NCI-H774 (cell line): Measurements from ENCODE around the gene CACNB2.

Experiments used
- DNase-seq: peaks from one replicate; lab custom pipeline; 2025; lab: John Stamatoyannopoulos, UW

Gene CACNB2

DNA sequence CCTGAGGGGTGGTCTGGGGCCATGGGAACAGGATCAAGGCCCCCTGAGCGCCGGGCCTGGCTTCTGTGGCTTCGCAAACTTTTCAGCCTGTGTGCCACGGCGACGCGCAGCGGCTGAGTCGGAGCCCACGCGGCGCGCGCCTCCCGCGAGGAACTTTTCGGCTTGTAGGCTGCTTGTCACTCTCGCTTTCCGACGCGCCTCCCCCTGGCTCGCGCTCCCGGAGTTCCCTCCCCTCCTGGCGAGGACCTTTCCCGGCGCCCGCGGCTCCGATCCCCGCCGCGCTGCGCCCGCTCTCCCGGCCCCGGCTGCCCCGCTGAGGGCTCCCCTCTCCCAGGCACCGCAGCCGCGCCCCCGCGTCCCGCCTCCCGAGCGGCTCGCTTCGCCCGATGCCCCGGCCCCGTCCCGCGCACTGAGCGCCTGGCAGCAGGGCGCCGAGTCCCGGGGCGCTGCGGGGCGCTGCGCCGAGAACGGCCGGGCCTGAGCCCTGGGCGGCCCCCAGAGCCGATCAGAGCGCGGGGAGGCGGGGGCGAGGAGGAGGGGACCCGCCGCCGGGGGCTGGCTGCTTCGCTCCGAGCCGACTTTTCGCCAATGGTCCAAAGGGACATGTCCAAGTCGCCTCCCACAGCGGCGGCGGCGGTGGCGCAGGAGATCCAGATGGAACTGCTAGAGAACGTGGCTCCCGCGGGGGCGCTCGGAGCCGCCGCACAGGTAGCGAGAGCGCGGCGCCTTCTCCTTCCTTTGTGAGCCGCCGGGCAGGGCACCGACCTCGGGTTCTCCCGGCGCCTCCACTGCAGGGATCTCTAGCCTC is at the start of gene CACNB2:
Gene CACNB2, plus strand, starts transcription at position 276 of the 808 bp plus-strand sequence.
- no peak for DNase-seq

DNA sequence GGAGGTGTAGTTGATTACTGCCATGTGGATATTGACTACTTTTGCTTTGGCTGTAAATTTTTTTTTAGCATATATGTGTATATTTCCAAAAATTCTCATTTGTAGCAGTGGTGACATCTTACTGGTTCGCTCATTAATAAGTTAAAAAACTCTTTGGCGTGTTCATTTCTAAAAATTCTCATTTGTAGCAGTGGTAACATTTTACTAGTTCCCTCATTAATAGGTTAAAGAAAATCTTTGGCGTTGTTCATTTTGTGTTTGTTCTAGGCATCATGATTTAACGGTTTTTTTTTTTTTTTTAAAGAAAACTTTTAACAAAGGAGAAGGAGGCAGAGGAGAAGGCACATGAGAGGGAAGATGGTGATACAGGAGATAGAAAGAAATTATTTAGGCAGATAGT is 45.9 kb upstream of the CACNB2 start:
- no peak for DNase-seq

DNA sequence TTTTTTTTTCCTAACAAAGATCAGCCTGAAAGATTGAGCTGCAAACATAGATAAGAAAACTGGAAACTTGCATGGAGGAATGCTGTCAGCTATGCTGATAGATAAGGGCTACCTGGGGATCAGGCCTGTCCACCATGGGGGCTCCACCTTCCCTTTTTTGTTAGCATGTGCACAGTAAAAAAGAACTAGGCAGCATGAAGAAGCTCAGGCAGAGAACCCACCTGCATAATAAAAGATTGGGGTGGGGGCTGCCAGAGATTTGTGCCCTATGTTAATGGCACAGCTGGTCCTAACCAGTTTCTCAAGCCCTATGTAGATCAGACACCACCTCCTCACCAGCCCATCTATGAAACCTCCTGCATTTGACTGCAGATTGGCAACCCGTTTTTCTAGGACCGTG is 45.4 kb upstream of the CACNB2 start:
- no peak for DNase-seq

DNA sequence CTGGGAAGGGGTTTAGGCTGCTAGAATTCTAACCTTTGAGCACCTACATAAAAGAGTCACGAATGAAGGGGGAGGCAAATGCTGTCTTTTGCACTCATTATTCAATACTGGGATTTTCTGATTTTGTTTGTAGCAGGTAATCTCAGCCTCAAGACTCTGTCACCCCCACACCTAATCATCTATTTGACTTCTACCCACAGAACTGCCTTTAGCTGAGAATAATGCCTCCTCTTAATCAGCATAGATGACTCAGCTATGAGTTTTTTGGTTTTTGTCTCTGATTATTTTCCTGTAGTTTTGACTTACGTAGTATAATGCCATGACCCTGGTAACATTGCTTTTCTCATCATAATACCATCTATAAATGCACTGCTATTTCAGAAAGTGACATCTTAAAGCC is 42.7 kb upstream of the CACNB2 start:
- DNase-seq, result no peak

DNA sequence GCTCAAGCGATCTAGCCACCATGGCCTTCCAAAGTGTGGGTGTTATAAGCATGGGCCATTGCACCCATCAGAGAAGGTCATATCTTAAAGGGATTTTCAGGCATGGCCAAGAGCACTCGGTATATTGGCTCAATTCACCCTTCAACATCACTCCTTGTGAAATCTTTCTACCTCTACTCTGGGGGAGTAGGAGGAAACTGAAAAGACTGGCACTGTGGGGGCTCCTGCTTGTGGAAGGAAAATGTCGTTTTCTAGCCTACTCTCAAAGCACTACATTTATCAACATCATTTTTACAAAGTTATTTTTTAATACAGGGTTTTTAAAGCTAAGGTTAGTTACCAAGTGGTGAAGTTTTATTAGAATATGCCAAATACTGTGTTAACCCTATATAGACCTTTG is 42.0 kb upstream of the CACNB2 start:
- no peak for DNase-seq

DNA sequence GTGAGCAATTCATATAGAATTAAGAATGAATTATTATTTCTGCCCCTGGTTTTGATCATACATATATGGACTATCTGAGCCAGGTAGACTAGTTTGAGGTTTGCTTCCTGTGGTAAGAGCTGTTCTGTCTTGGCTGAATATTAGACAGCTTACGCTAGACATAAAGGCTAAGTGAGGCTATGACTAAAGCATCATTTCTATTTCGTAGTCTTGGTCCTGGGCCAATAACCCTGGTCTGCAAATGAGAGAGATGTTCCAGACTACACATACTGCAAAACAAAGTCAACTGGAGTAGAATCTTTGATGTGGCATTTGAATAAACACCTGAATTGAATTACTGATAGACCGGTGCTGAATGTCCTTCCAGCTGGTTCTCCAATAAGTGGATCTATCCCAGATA is 40.8 kb upstream of the CACNB2 start:
- no peak for DNase-seq

DNA sequence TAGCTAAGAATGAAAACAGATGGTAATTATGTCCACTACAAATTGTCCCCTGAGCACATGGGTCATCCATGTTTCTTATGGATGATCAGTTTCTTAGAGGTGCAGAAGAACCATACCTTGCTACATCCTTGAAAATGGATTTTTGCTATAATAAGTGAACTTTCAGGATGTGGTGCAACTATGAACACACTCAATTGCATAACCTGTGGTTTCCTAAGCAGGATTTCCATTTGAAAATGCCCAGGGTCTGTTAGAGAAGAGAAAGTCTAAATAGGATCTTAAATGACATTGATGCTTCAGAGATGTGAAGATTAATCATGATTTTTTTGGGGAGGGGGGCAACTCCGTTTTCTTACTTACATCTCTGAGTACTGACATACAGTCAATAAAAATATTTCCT is 39.6 kb upstream of the CACNB2 start:
- DNase-seq, result no peak

DNA sequence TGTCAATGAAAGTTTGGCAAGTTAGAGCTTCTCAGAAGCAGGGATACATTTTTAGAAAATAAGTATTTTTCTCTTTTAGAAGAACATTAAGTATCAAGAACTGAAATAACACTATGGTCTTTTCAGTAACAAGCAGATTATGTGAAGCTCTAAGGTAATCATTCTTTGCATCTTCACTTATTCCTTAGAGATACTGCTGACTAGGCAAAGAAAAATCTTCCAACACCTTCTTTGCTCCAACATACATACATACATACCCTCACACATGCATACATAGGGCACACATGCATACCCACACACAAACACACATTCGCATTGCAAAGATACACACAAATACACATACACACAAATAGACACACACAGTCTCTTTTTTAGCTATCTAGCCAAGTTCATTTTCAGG is 37.8 kb upstream of the CACNB2 start:
- no peak for DNase-seq

DNA sequence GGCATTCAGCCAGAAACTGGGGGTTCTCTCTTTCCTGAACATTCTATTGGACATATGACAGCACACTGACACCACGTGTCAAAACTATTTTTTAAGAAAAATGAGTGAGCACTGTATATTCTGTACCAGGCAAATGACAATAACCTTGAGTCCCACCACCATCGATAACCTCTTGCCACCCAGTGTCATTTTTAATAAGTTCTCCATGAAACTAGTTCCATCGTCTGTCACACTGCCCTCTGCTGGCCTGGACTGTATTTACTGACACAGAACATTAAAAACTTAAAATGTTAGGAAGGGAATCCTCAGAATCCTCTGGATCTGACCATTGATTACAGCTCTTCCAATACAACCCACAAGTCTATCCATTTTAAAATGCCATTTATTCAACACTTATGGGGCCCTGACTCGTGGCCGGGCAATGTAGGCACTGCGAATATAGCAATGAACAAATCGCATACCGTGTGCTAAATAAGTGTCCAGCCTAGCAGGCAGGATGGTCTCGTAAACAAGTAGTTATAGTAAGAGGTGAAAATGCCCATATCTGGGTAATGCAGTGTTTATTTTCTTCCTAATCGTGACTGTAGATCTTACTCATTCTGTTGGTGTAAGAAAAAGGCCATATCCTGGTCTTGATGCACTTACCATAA is 35.9 kb upstream of the CACNB2 start:
- DNase-seq, result no peak

DNA sequence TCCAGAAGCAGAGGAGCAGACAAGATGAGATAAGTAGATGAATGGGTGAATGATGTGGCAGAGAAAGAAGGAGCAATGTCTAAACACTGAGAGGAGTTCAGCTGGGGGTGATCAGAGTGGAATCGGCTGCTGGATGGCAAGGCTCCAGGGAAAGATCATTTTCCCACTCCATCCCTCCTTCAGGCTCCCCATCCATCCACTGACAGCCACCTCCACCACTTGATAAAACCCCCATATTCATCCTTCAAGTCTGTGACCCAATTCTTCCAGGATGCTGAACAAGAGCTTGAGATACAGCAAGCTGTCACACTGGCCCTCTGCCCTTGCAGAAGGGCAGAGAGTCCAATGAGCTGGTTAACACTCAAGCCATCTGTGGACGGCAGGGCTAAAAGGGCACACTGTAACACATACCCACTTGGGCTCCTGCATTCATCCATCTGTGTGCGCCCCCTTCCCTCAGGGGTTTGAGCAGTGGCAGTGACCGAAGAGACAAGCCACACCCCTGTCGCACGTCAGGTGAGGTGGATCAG is 30.8 kb upstream of the CACNB2 start:
- DNase-seq, result no peak

DNA sequence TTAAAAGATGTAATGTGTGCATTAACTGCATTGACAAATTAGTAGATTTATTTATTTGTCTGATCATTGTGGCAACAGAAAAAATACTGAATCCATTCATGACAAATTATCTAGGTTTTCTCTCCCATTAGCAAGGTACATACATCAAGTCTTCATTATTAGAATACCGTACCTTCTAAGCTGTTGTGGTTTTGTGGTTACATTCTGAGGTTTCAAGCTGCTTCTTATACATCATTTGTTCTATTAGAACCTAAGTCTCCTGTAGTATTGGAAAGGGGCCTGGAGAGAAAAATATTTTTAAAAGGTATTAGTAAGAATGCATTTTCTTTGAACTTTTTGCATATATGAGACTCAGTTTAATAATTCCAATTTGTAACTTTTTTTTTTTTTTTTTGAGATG is 26.3 kb upstream of the CACNB2 start:
- no peak for DNase-seq

DNA sequence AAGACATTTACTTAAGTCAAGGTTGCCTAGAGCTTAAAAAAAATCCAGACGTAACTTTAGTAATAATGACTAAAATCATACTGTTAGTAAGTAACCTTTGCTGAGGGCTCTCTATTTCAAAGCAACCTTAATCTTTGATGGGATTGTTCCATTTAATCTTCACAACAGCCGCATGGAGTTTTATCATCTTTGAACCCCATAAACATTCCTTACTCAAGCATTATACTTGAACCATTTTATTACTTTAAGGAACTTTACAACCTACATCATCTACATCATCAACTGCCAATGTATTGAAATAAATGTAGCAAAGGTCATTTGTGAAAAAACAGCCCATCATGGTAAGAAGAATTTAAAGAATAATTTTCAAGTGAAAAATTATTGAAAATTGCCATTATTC is 22.9 kb upstream of the CACNB2 start:
- no peak for DNase-seq

DNA sequence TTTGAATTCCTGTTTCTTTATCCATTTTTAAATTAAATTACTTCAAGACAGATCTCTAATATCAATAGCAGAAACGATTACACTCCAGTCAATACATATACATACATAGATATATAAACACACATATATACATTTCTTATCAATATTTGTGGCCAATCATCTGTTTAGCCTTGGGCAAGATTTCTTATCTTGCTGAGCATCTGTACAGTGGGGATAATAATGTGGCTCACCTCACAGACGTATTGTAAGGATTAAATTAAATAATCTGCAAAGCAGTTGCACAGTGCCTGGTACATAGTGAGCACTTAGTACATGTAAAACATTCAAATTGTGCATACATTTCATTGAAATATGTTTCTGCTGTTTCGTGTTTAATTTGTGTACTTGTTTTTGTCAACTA is 17.5 kb upstream of the CACNB2 start:
- DNase-seq, result no peak

DNA sequence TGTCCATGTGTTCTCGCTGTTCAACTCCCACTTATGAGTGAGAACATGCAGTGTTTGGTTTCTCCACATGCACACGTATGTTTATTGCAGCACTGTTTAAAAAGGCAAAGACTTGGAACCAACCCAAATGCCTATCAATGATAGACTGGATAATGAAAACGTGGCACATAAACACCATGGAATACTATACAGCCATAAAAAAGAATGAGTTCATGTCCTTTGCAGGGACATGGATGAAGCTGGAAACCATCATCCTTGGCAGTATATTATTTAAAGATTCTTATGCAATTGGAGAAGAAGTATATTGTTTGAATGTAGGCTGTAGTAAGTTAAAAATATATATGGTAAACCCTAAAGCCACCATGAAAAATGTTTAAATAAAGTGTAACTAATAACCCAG is 7.2 kb upstream of the CACNB2 start:
- no peak for DNase-seq

DNA sequence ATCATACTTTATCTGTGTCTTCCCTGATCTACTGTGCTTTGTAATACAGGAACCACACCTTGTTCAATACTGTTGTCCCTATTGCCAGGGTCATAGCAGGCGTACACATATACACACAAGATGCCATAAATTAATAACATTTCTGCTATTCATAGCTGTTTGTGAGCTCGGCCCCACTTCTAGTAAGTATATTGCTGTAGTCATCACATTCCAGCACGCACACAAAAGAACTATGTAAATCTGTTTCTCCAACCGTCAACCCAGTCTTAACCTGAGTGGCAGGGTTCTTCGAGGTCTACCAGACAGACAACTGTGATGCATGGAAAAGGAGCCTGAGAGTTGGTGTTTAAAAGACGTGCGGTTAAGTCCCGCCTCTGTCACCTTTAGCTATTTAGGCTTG is 5.7 kb upstream of the CACNB2 start:
- no peak for DNase-seq

DNA sequence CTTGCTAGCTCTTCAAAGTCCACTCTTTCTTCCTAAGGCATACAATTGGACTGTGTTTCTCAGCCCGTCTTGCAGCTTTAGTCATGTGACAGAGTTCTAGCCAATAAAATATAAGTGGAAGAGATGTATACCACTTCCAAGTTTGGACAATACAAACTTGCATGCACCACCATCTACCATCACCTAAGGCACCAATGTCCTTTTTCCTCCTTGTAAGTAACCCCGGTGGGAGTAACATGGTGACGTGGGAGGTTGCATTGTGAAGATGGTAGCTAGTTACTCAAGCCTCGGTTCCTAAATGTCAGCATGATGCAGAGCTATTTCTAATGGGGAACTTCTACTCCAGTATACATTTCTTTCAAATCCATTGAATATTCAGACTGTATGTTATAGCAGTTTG is 5.3 kb upstream of the CACNB2 start:
- no peak for DNase-seq

DNA sequence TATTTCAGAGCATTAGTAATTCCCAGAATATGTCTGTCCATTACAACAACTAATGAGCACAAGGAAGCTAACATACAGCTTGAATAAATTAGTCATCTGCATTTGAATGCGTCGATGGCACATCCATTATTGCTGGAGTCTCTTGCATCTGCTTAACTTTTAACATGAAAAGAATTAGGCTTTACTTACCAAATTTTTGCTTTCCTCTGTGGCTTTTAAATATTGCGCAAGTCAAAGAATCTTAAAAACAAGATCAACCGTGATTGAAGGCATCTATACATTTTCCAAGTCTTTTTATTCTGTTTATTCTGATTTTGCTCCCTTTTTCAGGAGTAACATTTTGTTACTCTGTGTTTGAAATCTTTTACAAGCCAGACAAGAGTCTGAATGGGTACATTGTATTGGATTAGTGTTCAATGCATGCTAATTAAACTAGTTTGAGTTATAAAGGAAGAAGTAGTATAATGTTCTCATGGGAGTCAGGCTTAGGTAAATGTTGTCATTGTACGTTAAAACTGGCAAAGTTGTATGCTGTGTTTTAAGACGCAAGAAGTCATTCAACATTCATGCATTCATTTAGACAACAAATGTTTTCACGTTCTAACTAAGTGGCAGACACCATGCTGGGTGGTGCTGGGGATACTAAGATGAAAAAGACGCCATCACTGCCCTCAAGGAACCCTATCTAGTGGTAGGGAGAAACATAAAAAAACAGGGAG is 4.0 kb upstream of the CACNB2 start:
- no peak for DNase-seq

DNA sequence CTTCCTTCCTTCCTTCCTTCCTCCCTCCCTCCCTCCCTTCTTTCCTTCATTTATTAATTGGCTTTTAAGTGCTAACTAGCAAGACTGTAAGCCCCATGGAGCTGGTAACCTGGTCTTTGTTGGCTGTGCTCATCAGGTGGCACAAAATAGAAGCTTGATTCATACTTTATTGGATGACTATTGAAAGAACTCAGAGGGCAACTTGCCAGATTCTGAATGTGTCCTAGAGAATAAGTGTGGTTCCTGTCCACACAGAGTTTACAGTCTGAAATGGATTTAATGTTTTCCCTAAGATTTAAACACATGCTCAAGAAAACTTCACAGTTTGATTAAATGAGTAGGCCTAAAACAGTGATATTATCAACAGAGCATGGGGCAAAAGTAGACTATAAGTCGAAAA is 3.1 kb upstream of the CACNB2 start:
- DNase-seq, result no peak

DNA sequence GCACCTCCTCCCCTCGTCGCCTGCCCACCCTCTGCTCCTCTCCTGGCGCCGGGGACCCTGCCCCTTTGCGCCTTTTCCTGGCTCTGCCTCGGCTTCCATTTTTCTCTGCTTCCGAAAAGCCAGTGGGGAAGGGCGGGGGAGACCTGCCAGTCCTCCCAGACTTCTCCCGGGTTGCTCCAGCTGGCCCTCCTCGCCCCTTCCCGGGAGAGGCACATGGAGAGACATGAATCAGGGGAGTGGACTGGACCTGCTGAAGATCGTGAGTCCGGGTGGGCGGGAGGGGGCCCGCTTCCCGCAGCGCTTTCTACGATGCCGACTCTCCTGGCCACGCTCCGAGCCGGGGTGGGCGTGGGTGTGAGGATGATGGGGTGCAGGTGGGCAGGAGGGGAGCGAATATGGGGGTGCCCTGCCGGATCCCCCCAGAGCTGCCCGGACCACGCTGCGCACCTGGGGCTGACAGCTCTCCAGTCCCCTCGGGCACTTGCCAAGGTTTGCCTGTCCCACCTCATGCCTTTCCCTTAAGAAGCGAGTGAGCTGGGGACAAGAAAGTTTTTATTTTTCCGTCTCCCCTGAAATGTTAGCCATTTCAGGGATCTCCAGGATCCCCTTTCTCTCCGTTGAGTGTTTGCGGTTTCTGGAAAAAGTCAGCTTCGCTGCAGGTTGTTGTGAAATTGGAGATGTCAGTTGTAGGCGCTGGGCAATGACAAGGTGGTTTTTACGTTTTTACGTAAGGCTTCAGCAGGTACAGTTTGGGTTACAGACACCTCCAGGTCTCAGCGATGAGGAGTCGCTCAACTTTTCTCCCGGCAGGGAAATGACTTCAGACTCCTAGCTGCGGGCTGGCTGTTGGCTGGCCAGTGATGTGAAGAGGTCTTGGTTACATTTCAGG is 977 bp downstream of the CACNB2 start:
- no peak for DNase-seq

DNA sequence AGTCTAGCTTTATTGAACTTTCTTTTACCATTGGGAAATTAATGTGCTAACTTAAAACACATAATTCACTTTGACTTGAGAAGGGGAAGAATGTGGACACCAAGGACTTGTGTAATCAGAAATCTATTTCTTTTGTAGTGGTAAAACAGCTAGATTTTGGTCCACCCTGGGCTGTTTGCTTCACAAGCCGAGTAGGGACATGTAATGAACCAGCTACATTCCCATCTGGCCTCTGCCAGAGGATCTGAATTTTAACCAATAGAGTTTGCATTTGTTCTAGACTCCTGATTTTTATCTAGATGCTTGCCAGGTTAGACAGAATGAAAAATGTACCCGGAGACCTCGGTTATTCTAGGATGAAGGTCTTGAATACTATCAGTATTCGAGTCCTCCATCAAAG is 1.9 kb downstream of the CACNB2 start:
- DNase-seq, result no peak

DNA sequence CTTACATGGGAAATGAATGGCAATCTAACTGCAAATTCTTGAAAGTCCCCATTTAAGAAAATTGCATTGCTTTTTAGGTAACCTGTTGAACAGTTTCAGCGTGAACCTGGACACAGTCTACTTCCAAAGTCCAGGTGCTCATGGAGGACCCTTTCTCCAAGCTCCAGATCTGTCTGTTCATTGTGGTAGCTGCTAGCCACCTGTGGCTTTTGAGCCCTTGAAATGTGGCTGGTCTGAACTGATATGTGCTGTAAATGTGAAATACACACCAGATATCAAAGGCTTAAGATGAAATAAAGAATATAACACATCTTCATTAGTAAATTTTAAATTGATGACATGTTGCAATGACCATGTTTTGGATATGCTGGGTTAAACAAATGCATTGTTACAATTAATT is 4.2 kb downstream of the CACNB2 start:
- DNase-seq, result no peak

DNA sequence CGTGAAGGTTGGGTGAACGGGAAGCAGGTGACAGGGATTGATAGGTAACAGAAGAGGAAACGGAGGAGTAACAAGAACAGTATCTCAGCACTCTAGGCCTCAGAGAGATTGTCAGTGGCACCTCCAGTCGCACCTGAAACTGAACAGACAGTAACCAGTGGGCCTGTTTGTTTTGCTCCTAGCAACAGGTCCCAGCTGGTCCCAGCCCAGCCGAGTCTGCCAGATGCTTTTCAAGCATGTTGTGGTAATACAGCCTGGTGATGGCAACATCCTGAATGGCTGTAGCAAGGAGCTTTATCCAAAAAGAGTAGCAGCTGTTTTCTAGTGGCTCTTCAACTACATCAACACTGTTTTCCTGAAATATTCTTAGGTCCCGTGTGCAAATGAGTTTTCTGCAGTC is 4.7 kb downstream of the CACNB2 start:
- DNase-seq, result no peak
